Cardiac muscle cell (in vitro differentiated cells and primary cell): Measurements from ENCODE around the gene CISTR. TPM values are rescaled to one million over a fixed set of nuclear protein-coding genes. Genes with fewer than 3 reads are reported as not detected.

Source experiments
- DNase-seq, 2 donors: peaks; one replicate each; pipeline versions ENCODE4 v3.0.0 to v3.0.0-alpha.2; 2010 to 2017; ENCODE audit warnings: low read depth in 1 of 2, low spot score in 1 of 2
- H3K27ac ChIP-seq: fragments of 200-600 bp; sonication (generic); 2 replicates; pipeline ENCODE4 v1.5.1; 2016
- H3K27me3 ChIP-seq: fragments of 200-600 bp; sonication (generic); 2 replicates; pipeline ENCODE4 v1.6.0; 2016; ENCODE audit warnings: control low read depth
- H3K36me3 ChIP-seq: fragments of 200-600 bp; sonication (generic); 2 replicates; pipeline ENCODE4 v1.5.1; 2016; ENCODE audit warnings: control low read depth
- H3K4me1 ChIP-seq: fragments of 200-600 bp; sonication (generic); 2 replicates; pipeline ENCODE4 v1.8.1; 2017; ENCODE audit warnings: low read depth, mild to moderate bottlenecking, mixed run types
- H3K4me3 ChIP-seq: fragments of 200-600 bp; sonication (generic); 2 replicates; pipeline ENCODE4 v1.5.1; 2016; ENCODE audit warnings: mild to moderate bottlenecking
- H3K9me3 ChIP-seq: fragments of 200-600 bp; sonication (generic); 2 replicates; pipeline ENCODE4 v1.5.1; 2017; ENCODE audit warnings: low read depth, mild to moderate bottlenecking, control low read depth
- polyA plus RNA-seq: library from polyadenylated mRNA; unstranded; fragments of >200 nt; fragmentation: Nextera tagmentation; extraction: Ambion mirVana; gene quantifications from 2 replicates; pipeline ENCODE4 v1.2.1, GENCODE V29; 2016
- total RNA-seq: library from RNA; depleted of rRNA; stranded (reverse); fragments of >200 nt; gene quantifications from 2 replicates; pipeline ENCODE4 v1.2.3, GENCODE V29; 2016
- TF ChIP-seq, protein P1 (sequence below): IDR thresholded peaks from 2 replicates; pipeline ENCODE4 v1.5.1; 2012; ENCODE audit warnings: low read depth, mild to moderate bottlenecking, low read length

CISTR gene
- total and polyA plus RNA-seq, 2 experiments from 2014 or later, result 0.34 TPM; not detected in 1

DNA sequence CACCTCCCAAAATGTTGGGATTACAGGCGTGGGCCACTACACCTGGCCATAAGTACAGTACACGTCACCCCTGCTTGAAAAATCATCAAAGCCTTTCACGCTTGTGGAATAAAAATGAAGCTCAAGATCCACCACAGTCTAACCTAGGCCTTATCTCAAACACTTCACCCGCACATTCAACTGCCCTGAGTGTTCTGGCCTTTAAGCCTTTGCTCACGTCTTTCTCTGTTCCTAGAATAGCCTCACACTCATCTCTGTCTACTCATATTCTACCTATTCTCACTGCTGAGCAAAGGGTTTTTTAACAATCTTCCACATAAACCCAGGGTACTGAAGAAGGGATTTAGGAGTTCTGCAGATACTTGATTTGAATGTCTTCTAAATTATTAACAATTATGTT lies 34.5 kb downstream of the CISTR start:
- TF ChIP-seq, protein P1, sequence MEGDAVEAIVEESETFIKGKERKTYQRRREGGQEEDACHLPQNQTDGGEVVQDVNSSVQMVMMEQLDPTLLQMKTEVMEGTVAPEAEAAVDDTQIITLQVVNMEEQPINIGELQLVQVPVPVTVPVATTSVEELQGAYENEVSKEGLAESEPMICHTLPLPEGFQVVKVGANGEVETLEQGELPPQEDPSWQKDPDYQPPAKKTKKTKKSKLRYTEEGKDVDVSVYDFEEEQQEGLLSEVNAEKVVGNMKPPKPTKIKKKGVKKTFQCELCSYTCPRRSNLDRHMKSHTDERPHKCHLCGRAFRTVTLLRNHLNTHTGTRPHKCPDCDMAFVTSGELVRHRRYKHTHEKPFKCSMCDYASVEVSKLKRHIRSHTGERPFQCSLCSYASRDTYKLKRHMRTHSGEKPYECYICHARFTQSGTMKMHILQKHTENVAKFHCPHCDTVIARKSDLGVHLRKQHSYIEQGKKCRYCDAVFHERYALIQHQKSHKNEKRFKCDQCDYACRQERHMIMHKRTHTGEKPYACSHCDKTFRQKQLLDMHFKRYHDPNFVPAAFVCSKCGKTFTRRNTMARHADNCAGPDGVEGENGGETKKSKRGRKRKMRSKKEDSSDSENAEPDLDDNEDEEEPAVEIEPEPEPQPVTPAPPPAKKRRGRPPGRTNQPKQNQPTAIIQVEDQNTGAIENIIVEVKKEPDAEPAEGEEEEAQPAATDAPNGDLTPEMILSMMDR, result no peak
- DNase-seq, result peak in 1 of 2 donors; percentile 65
- Histone ChIP-seq H3K4me3 (no peak overlapping the region), H3K27me3 (no peaks in the 10 kb centered on the region), H3K4me1 (peaks cover 9% of the 10 kb centered on the region), H3K36me3 (peaks cover 29% of the 10 kb centered on the region), H3K27ac (peak overlapping the region; percentile 49), H3K9me3 (no peaks in the 10 kb centered on the region)

DNA sequence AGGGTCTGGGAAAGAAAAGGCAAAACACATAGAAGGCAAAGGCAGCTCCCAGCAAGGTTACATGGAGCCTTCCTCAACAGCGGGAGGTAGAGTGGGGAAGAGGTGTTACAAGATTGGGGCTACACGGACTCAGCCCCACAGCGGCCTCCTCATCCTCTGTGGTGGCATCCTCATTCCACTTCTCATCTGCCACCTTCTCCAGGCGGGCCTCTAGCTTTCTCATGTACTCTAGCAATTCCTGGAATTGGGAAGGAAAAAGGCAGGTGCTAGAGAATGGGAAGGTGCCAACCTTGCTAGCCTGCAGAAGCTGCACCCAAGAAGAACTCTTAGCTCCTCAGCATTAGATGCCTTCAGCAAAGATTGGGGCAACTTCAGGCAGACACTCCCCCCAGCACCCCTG lies 37.8 kb downstream of the CISTR start:
- DNase-seq, result no peak
- H3K27me3 ChIP-seq, result no peaks in the 10 kb centered on the region
- H3K4me1 ChIP-seq, result peaks cover 9% of the 10 kb centered on the region
- H3K4me3 ChIP-seq, result no peak overlapping the region
- H3K9me3 ChIP-seq, result no peaks in the 10 kb centered on the region
- no peak overlapping the region for H3K27ac ChIP-seq
- TF ChIP-seq, protein P1, result no peak
- peaks cover 21% of the 10 kb centered on the region for H3K36me3 ChIP-seq

DNA sequence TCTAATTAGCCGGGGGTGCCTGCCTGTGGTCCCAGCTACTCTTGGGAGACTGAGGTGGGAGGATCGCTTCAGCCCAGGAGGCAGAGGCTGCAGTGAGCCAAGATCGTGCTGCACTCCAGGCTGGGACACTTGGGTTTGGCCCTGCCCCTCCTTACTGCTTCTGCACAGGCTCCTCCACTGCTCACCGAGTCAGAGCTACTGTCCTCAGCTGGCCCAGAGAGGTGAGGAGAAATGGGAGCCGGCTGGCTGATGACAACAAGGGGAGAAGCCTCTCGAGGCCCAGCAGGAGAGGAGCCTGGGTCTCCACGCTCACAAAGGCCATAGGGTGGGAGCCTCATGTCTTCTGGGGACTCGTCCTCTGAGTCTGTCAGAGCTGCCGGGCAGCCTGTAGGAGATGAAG lies 38.3 kb downstream of the CISTR start:
- Histone ChIP-seq H3K9me3 (no peaks in the 10 kb centered on the region), H3K27me3 (no peaks in the 10 kb centered on the region), H3K36me3 (peaks cover 21% of the 10 kb centered on the region), H3K4me1 (peaks cover 9% of the 10 kb centered on the region), H3K4me3 (no peak overlapping the region), H3K27ac (no peak overlapping the region)
- TF ChIP-seq, protein P1, result no peak
- DNase-seq, result no peak

DNA sequence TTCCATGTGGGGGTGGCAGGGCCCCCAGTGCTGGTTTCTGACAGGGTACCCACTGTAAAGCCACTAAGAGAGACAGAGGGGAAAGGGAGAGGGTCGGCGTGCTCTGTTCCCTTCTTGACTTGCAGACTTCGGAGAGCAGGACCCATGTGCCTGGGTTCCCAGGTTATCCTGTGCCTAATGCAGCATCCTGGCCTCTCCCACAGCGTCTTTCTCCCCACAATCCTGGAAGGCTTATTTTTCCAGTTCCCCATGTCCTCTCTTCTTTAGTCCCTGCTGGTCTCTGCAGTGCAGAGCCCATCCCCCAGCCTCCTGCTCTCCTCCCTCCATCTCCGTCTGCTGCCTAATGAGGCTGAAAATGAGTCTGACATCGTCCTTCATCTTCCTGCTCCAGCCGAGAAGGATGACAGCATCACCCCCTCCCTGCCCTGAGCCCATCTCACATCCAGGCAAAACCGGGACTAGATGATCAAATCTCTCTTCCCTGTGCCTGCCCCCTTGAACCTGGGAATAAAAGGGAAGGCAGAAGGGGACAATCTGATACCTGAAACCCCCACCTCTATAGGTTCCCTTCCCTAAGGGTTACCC lies 39.6 kb downstream of the CISTR start:
- Histone ChIP-seq H3K4me3 (no peak overlapping the region), H3K27ac (no peak overlapping the region), H3K9me3 (no peaks in the 10 kb centered on the region), H3K27me3 (peaks cover 10% of the 10 kb centered on the region), H3K36me3 (peaks cover 21% of the 10 kb centered on the region), H3K4me1 (peaks cover 5% of the 10 kb centered on the region)
- DNase-seq, result no peak
- TF ChIP-seq, protein P1, result no peak

DNA sequence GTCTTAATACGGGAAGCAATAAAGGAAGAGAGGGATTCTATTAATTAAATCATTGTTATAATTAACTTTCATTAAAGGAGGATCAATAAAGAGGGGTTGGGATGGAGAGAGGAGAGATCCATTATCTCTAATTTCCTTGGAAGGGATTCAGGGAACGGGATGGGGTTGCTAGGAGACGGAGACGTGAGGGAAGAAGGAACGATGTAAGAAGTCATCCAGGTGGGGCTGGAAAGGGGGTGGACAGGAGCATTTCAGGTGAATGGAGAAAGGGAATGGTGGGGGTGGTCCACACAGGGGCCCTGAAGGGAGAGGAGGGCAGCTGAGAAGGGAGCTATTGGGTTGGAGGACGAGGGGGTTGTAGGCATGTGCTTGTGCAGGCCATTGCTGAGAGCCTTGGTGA lies 41.7 kb downstream of the CISTR start:
- Histone ChIP-seq H3K4me1 (no peaks in the 10 kb centered on the region), H3K36me3 (peaks cover 13% of the 10 kb centered on the region), H3K9me3 (no peaks in the 10 kb centered on the region), H3K27ac (no peak overlapping the region), H3K4me3 (no peak overlapping the region), H3K27me3 (peaks cover 31% of the 10 kb centered on the region)
- no peak for DNase-seq
- TF ChIP-seq, protein P1, result no peak
